Lung (tissue), 12 donors: Measurements from ENCODE around the gene FCN1. TPM values are rescaled to one million over a fixed set of nuclear protein-coding genes. Genes with fewer than 3 reads are reported as not detected.

Source experiments
- ATAC-seq: fragments of 200-7000 bp; cut with Tn5 transposase; one replicate; pipeline ENCODE4 v1.9.1; 2020; ENCODE audit warnings: moderate number of reproducible peaks; ENCODE audit not compliant: insufficient read depth, low FRiP score
- DNase-seq, 3 donors: peaks; one replicate each; pipeline ENCODE4 v3.0.0-alpha.2; 2013 to 2017
- H3K27ac ChIP-seq, 2 donors: one replicate each; pipeline ENCODE4 v1.5.1; 2013; ENCODE audit warnings: mild to moderate bottlenecking in 2 of 2, moderate library complexity in 2 of 2, control low read depth in 1 of 2, inconsistent platforms in 1 of 2, low read depth in 1 of 2, low read length in 1 of 2
- H3K27me3 ChIP-seq, 3 donors: one replicate each; pipeline ENCODE4 v1.5.1; 2013; ENCODE audit warnings: low read length in 2 of 3; ENCODE audit not compliant: control insufficient read depth in 3 of 3, insufficient read depth in 3 of 3
- H3K36me3 ChIP-seq, 4 donors: one replicate each; pipeline ENCODE4 v1.5.1; 2013; ENCODE audit warnings: low read length in 4 of 4, mild to moderate bottlenecking in 1 of 4, moderate library complexity in 1 of 4; ENCODE audit not compliant: control insufficient read depth in 4 of 4, insufficient read depth in 4 of 4
- H3K4me1 ChIP-seq, 5 donors: one replicate each; pipeline ENCODE4 v1.5.1; 2013; ENCODE audit warnings: low read length in 5 of 5, mild to moderate bottlenecking in 2 of 5, moderate library complexity in 1 of 5; ENCODE audit not compliant: control insufficient read depth in 5 of 5, insufficient read depth in 5 of 5
- H3K4me3 ChIP-seq: one replicate; pipeline ENCODE4 v1.5.1; 2013; ENCODE audit warnings: mild to moderate bottlenecking, control low read depth, moderate library complexity
- H3K9ac ChIP-seq, 2 donors: one replicate each; pipeline ENCODE4 v1.5.1; 2013; ENCODE audit warnings: low read length in 2 of 2, control low read depth in 1 of 2; ENCODE audit not compliant: insufficient read depth in 1 of 2
- H3K9me3 ChIP-seq, 4 donors: one replicate each; pipeline ENCODE4 v1.5.1; 2013; ENCODE audit warnings: low read length in 3 of 4, mild to moderate bottlenecking in 1 of 4, moderate library complexity in 1 of 4; ENCODE audit not compliant: control insufficient read depth in 4 of 4, insufficient read depth in 3 of 4
- CTCF ChIP-seq: IDR thresholded peaks from 2 replicates; pipeline ENCODE4 v1.5.1; 2012; ENCODE audit warnings: mild to moderate bottlenecking; ENCODE audit errors: control extremely low read depth, extremely low read depth
- WGBS, 2 donors: extraction: QIAGEN DNeasy Blood & Tissue Kit; methylation state at CpG; one replicate each; pipeline ENCODE4 v1.1.7; 2013; 5-methylcytosine and 5-hydroxymethylcytosine counted together
- polyA plus RNA-seq, 2 donors: library from polyadenylated mRNA; stranded (reverse); fragments of 200-250 nt; gene quantifications; one replicate each; pipeline ENCODE4 v1.2.1, GENCODE V29; 2013
- total RNA-seq, 2 donors: library from RNA; depleted of rRNA in 1 of 2; stranded (reverse); fragments of >200 nt in 1 of 2; gene quantifications; one replicate each; pipeline ENCODE4 v1.2.1, GENCODE V29; 2014 to 2021
- donor health status: control.
- donor health status: control.
- donor health status: Bipolar disorder and iron deficiency.
- donor health status: healthy.
- donor health status: DM: yes; HTN: yes; CAD: no.

FCN1 gene
- total and polyA plus RNA-seq, 4 donors, result 18.7 to 149 (median 48.2) TPM

- no peak for TF ChIP-seq CTCF
- H3K36me3 ChIP-seq, result no peaks in the 10 kb centered on the region
- H3K4me3 ChIP-seq, result no peak overlapping the region
- DNase-seq, result no peak
- H3K27me3 ChIP-seq, result no peaks in the 10 kb centered on the region
- ATAC-seq, result no peak
- no peak overlapping the region for H3K27ac ChIP-seq
- H3K4me1 ChIP-seq, result peaks cover 0 to 13% (median 0%) of the 10 kb centered on the region in 5 donors
- H3K9me3 ChIP-seq, result peaks cover 0 to 3% (median 0%) of the 10 kb centered on the region in 4 donors
- H3K9ac ChIP-seq, result no peak overlapping the region
- WGBS, 2 donors, result 80 to 85% methylated on average over 14 of the region's 14 CpGs
Observed at GRCh38 chr9:134888603-134889190, 29.0 kb downstream of the FCN1 start.

- 55 to 69% methylated on average over 27 of the region's 27 CpGs for WGBS, 2 donors
- Histone ChIP-seq H3K27me3 (no peaks in the 10 kb centered on the region), H3K9ac (no peak overlapping the region), H3K9me3 (peaks cover 0 to 3% (median 0%) of the 10 kb centered on the region in 4 donors), H3K36me3 (no peaks in the 10 kb centered on the region), H3K4me1 (peaks cover 0 to 13% (median 0%) of the 10 kb centered on the region in 5 donors), H3K4me3 (no peak overlapping the region), H3K27ac (no peak overlapping the region)
- DNase-seq, result no peak
- TF ChIP-seq CTCF, result no peak
- ATAC-seq, result no peak
Observed at GRCh38 chr9:134887686-134888602, 29.8 kb downstream of the FCN1 start.

GRCh38 chr9:134887219-134887618 lies 30.5 kb downstream of the FCN1 start:
- WGBS, 2 donors, result 91 to 93% methylated on average over 10 of the region's 10 CpGs
- no peaks in the 10 kb centered on the region for H3K27me3 ChIP-seq
- no peak overlapping the region for H3K27ac ChIP-seq
- no peak overlapping the region for H3K4me3 ChIP-seq
- no peak for DNase-seq
- TF ChIP-seq CTCF, result no peak
- peaks cover 0 to 13% (median 0%) of the 10 kb centered on the region in 5 donors for H3K4me1 ChIP-seq
- no peak overlapping the region for H3K9ac ChIP-seq
- no peak for ATAC-seq
- no peaks in the 10 kb centered on the region for H3K36me3 ChIP-seq
- H3K9me3 ChIP-seq, result peaks cover 0 to 3% (median 0%) of the 10 kb centered on the region in 4 donors
